SK-N-MC (cell line): ENCODE data around the gene METTL16.

Experiments
- EZH2 ChIP-seq: fragments of 200-600 bp; sonication (generic); IDR thresholded peaks from one replicate; pipeline ENCODE4 v1.6.1; 2017; ENCODE audit warnings: antibody characterized with exemption
- FOXP2 ChIP-seq: optimal IDR thresholded peaks from 2 replicates; pipeline ENCODE3; 2011; ENCODE audit warnings: mild to moderate bottlenecking, moderate library complexity; ENCODE audit not compliant: insufficient read depth; ENCODE audit errors: extremely low read length, control extremely low read depth
- POLR2AphosphoS5 ChIP-seq: IDR thresholded peaks from 2 replicates; pipeline ENCODE4 v1.6.1; 2012; ENCODE audit warnings: mild to moderate bottlenecking, low read depth, low read length, borderline replicate concordance

DNA sequence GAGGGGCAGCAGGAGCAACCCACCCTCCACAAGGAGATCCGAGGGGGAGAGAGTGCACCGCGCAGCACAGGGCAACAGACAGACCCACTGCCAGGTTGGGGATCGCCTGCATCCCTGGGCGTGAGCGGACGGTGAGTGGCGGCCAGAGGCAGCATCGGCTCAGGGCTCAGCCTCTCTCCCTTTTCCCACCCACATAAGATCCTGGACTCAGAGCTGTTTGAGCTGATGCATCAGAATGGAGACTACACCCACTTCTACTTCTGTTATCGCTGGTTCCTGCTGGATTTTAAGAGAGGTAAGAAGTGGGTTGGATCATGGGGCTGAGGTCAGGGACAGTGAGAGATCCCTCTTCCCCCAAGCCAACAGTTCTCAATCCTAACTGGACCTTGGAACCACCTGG is 134.0 kb downstream of the METTL16 start:
- TF ChIP-seq POLR2AphosphoS5 (no peak), EZH2 (no peak), FOXP2 (no peak)
